Subcutaneous adipose tissue (tissue), 4 donors: ENCODE data around the gene RNASEH2B. TPM values are rescaled to one million over a fixed set of nuclear protein-coding genes. Genes with fewer than 3 reads are reported as not detected.

Source experiments
- CTCF ChIP-seq: fragments of 450-650 bp; IDR thresholded peaks from one replicate; pipeline ENCODE4 v1.5.1; 2016; ENCODE audit warnings: low read depth, mild to moderate bottlenecking, control low read depth, antibody characterized with exemption, moderate library complexity
- total RNA-seq, 4 donors: library from RNA; depleted of rRNA; stranded (reverse); fragments of >200 nt; gene quantifications; one replicate each; pipeline ENCODE4 v1.1.0, GENCODE V29; 2016

The RNASEH2B gene
- total RNA-seq, 4 donors from 2014 or later, result 23.4 to 63.6 (median 39.0) TPM

GRCh38 chr13:50882816-50883435 is 26.7 kb upstream of the RNASEH2B start:
- TF ChIP-seq CTCF, result no peak

GRCh38 chr13:50883728-50884127 is 25.9 kb upstream of the RNASEH2B start:
- TF ChIP-seq CTCF, result no peak

- no peak for TF ChIP-seq CTCF
Measured at GRCh38 chr13:50884265-50884664, 25.3 kb upstream of the RNASEH2B start.

GRCh38 chr13:50887151-50887550 is 22.4 kb upstream of the RNASEH2B start:
- TF ChIP-seq CTCF, result no peak

GRCh38 chr13:50888362-50888761 is 21.2 kb upstream of the RNASEH2B start:
- no peak for TF ChIP-seq CTCF

- no peak for TF ChIP-seq CTCF
Measured at GRCh38 chr13:50889317-50889716, 20.3 kb upstream of the RNASEH2B start.

- no peak for TF ChIP-seq CTCF
Measured at GRCh38 chr13:50891206-50891605, 18.4 kb upstream of the RNASEH2B start.
